ENCODE data around the gene GRIK4.

The GRIK4 gene

GRCh38 chr11:120645639-120646038, 134.1 kb downstream of the GRIK4 start:
- no peak for DNase-seq

GRCh38 chr11:120646206-120646605, 134.7 kb downstream of the GRIK4 start:
- DNase-seq = no peak

GRCh38 chr11:120647681-120648080, 136.1 kb downstream of the GRIK4 start:
- DNase-seq = no peak

- DNase-seq = no peak
These were observed 137.2 kb downstream of the GRIK4 start for GRCh38 chr11:120648771-120649170.

GRCh38 chr11:120649316-120649715, 137.8 kb downstream of the GRIK4 start:
- no peak for DNase-seq

GRCh38 chr11:120651396-120651795, 139.8 kb downstream of the GRIK4 start:
- no peak for DNase-seq

- DNase-seq = no peak
These were observed 140.3 kb downstream of the GRIK4 start for GRCh38 chr11:120651836-120652235.

- DNase-seq = no peak
These were observed 141.3 kb downstream of the GRIK4 start for GRCh38 chr11:120652705-120653335.

GRCh38 chr11:120655589-120655988, 144.0 kb downstream of the GRIK4 start:
- DNase-seq = no peak

- DNase-seq = no peak
These were observed 145.9 kb downstream of the GRIK4 start for GRCh38 chr11:120657306-120658070.

GRCh38 chr11:120658071-120658423, 146.5 kb downstream of the GRIK4 start:
- no peak for DNase-seq

GRCh38 chr11:120659076-120659475, 147.5 kb downstream of the GRIK4 start:
- DNase-seq = no peak

GRCh38 chr11:120660024-120660565, 148.5 kb downstream of the GRIK4 start:
- no peak for DNase-seq

GRCh38 chr11:120662071-120662676, 150.6 kb downstream of the GRIK4 start:
- DNase-seq = no peak

GRCh38 chr11:120663142-120663541, 151.6 kb downstream of the GRIK4 start:
- DNase-seq = no peak

- no peak for DNase-seq
These were observed 154.6 kb downstream of the GRIK4 start for GRCh38 chr11:120666121-120666639.

- DNase-seq = no peak
These were observed 155.7 kb downstream of the GRIK4 start for GRCh38 chr11:120667281-120667680.

GRCh38 chr11:120667934-120668333, 156.4 kb downstream of the GRIK4 start:
- DNase-seq = no peak

- DNase-seq = no peak
These were observed 157.0 kb downstream of the GRIK4 start for GRCh38 chr11:120668537-120668936.

- DNase-seq = no peak
These were observed 163.0 kb downstream of the GRIK4 start for GRCh38 chr11:120674542-120674941.

- DNase-seq = no peak
These were observed 163.6 kb downstream of the GRIK4 start for GRCh38 chr11:120675171-120675570.

- DNase-seq = no peak
These were observed 165.4 kb downstream of the GRIK4 start for GRCh38 chr11:120676991-120677390.

GRCh38 chr11:120680322-120680721, 168.8 kb downstream of the GRIK4 start:
- DNase-seq = no peak

Data from NCI-H526 treated with DMSO at 0.1 percent for 48 hours (cell line).